ENCODE measurements around the gene POLE2. TPM values are rescaled to one million over a fixed set of nuclear protein-coding genes. Genes with fewer than 3 reads are reported as not detected.

The POLE2 gene
- total RNA-seq, 2 experiments from 2014 or later = 1.2 to 1.4 TPM

DNA sequence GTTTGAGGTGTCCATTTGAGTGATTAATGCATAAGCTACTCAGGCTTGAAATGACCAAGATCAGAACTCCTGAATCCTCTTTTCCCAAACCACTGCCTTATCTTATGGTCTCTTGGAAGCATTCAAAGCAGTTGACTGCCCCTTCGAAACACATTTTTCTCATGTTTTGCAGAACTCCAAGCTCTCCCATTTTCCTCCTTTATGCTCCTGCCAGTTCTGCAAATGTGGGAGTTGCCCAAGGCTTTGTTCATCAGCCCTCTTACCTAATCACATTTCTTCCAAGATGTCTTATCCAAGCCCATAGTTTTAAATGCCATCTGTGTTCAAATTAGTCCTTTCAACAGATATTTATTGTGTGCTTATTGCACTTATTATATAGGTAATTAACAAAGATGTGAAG, 51.1 kb downstream of the POLE2 start:
- H3K4me3 Mint-ChIP-seq = peak overlapping the region; percentile 87
- intact Hi-C loops (cut with DNase I, micrococcal nuclease) = loop anchor here in 1 of 2 experiments (2.0 kb wide), 2 partner anchors 54 to 130 kb away; no protein-coding TSS in a partner anchor
- ChIA-PET POLR2A (interaction anchor here (0.6 to 8.6 kb wide), 2 partner anchors 15 to 20 kb away, joined by 4 to 350 read pairs; partner anchors contain the start of genes MGAT2 and RPL36AL), CTCF (interaction anchor here (0.9 kb wide), 1 partner anchor 10 kb away, joined by 3 read pairs; no protein-coding TSS in a partner anchor)
- H3K36me3 Mint-ChIP-seq (ENCODE audit: low read depth) = peaks cover 61% of the 10 kb centered on the region
- Histone ChIP-seq H3K27me3 (ENCODE audit: control insufficient read depth in 1 of 2, insufficient read depth in 2 of 2, low read length in 2 of 2) (no peaks in the 10 kb centered on the region), H3K4me3 (ENCODE audit: low read length) (no peak overlapping the region), H3K36me3 (ENCODE audit: insufficient read depth, low read length) (peaks cover 18% of the 10 kb centered on the region), H3K4me1 (ENCODE audit: insufficient read depth, low read length) (peaks cover 50% of the 10 kb centered on the region), H3K9me3 (ENCODE audit: control insufficient read depth in 1 of 2, insufficient read depth in 1 of 2, low read length in 2 of 2) (no peaks in the 10 kb centered on the region), H3K27ac (ENCODE audit: low read depth in 1 of 2, low read length in 2 of 2) (peak overlapping the region in 1 of 2 donors; percentile 97)
- no peaks in the 10 kb centered on the region for H3K9me3 Mint-ChIP-seq
- peaks cover 65% of the 10 kb centered on the region for H3K4me1 Mint-ChIP-seq (ENCODE audit: low read depth)
- TF ChIP-seq, protein P1, sequence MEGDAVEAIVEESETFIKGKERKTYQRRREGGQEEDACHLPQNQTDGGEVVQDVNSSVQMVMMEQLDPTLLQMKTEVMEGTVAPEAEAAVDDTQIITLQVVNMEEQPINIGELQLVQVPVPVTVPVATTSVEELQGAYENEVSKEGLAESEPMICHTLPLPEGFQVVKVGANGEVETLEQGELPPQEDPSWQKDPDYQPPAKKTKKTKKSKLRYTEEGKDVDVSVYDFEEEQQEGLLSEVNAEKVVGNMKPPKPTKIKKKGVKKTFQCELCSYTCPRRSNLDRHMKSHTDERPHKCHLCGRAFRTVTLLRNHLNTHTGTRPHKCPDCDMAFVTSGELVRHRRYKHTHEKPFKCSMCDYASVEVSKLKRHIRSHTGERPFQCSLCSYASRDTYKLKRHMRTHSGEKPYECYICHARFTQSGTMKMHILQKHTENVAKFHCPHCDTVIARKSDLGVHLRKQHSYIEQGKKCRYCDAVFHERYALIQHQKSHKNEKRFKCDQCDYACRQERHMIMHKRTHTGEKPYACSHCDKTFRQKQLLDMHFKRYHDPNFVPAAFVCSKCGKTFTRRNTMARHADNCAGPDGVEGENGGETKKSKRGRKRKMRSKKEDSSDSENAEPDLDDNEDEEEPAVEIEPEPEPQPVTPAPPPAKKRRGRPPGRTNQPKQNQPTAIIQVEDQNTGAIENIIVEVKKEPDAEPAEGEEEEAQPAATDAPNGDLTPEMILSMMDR (IDR thresholded peaks at IDR 0.05) = no peak
- ATAC-seq (ENCODE audit: poor library complexity) (no peak), DNase-seq (no peak)
- no peaks in the 10 kb centered on the region for H3K27me3 Mint-ChIP-seq
- H3K27ac Mint-ChIP-seq = peak overlapping the region; percentile 100

GRCh38 chr14:49634547-49635334, 53.3 kb downstream of the POLE2 start, which contains the start of gene DNAAF2:
TSS of gene DNAAF2 (minus strand) at chr14:49635244. CDS start at chr14:49635149, 95 bp downstream.
- intact Hi-C loops (cut with DNase I, micrococcal nuclease) = loop anchor here (1.0 to 5.0 kb wide), 10 partner anchors 14 to 898 kb away; partner anchors contain the start of genes MGAT2 (in 2 of the 2), RPL36AL (in 2 of the 2), KLHDC1 (in 1 of the 2) and MAP4K5 (in 1 of the 2)
- Mint-ChIP-seq H3K36me3 (ENCODE audit: low read depth) (peaks cover 48% of the 10 kb centered on the region), H3K27me3 (no peaks in the 10 kb centered on the region), H3K27ac (peak within 1 kb of the TSS; percentile 100), H3K4me3 (peak within 1 kb of the TSS; percentile 100), H3K9me3 (no peaks in the 10 kb centered on the region), H3K4me1 (ENCODE audit: low read depth) (peaks cover 49% of the 10 kb centered on the region)
- ChIA-PET CTCF (interaction anchor here (0.8 to 5.2 kb wide), 26 partner anchors 12 to 428 kb away, joined by 3 to 168 read pairs (median 4); partner anchors contain the start of genes KLHDC1, KLHDC2, LRR1 and MGAT2), POLR2A (interaction anchor here (0.9 to 8.6 kb wide), 27 partner anchors 12 to 678 kb away, joined by 3 to 350 read pairs (median 4); partner anchors contain the start of genes DMAC2L, KLHDC1, KLHDC2 and L2HGDH)
- Histone ChIP-seq H3K27ac (ENCODE audit: low read depth in 1 of 2, low read length in 2 of 2) (peak within 1 kb of the TSS; percentile 97 to 99), H3K9me3 (ENCODE audit: control insufficient read depth in 1 of 2, insufficient read depth in 1 of 2, low read length in 2 of 2) (no peaks in the 10 kb centered on the region), H3K27me3 (ENCODE audit: control insufficient read depth in 1 of 2, insufficient read depth in 2 of 2, low read length in 2 of 2) (no peaks in the 10 kb centered on the region), H3K36me3 (ENCODE audit: insufficient read depth, low read length) (peaks cover 14% of the 10 kb centered on the region), H3K4me3 (ENCODE audit: low read length) (peak within 1 kb of the TSS; percentile 83), H3K4me1 (ENCODE audit: insufficient read depth, low read length) (peaks cover 54% of the 10 kb centered on the region)
- TF ChIP-seq, protein P1 (IDR thresholded peaks at IDR 0.05) = no peak
- peak; percentile 42 to 88 (median 58) for DNase-seq
- peak; percentile 39 for ATAC-seq (ENCODE audit: poor library complexity)

Data from CD4-positive, alpha-beta T cell (primary cell).